GM21390 (cell line): ENCODE data around the gene HECTD1.
"Not testable (repeated sequence)": the region's sequence is repeated elsewhere in the genome, so short reads cannot be mapped to it uniquely, and the experiment has no call there.

Source experiments
- ATAC-seq: cut with Tn5 transposase; IDR thresholded peaks from one replicate; pipeline ENCODE4 v1.9.1; 2021; ENCODE audit not compliant: unreplicated experiment

The HECTD1 gene

DNA sequence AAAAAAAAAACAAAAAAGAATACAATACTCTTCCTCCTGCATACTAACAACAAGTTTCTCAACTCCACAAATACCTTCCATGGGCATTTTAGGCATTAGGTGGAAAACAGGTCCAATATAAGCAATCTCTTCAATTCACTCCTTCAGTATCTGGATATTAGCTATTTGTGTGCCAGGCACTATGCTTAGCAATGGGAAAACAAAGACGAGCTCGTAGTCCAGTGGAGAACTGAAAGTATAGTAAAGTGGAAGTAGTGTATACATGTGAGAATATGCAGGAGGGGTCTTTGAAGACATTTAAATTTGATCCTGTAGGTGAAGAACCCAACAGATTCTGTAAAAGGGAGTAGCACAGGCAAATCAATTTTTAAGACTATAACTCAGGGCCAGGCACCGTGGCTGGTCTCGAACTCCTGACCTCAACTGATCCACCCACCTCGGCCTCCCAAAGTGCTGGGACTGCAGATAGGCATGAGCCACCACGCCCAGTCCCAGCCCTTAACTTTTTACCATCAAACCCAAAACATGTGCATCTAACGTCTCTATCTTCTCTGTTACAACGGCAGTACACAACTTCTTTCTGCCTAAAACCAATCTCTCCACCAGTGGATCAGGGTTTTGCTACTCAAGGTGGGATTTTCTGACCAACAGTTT, 10.6 kb downstream of the HECTD1 start:
- no peak for ATAC-seq

GRCh38 chr14:31194661-31195060, 12.9 kb downstream of the HECTD1 start:
- no peak for ATAC-seq

- ATAC-seq = no peak
These were observed 13.5 kb downstream of the HECTD1 start for GRCh38 chr14:31194095-31194494.

GRCh38 chr14:31192544-31192943, 15.0 kb downstream of the HECTD1 start:
- ATAC-seq = not testable (repeated sequence)

DNA sequence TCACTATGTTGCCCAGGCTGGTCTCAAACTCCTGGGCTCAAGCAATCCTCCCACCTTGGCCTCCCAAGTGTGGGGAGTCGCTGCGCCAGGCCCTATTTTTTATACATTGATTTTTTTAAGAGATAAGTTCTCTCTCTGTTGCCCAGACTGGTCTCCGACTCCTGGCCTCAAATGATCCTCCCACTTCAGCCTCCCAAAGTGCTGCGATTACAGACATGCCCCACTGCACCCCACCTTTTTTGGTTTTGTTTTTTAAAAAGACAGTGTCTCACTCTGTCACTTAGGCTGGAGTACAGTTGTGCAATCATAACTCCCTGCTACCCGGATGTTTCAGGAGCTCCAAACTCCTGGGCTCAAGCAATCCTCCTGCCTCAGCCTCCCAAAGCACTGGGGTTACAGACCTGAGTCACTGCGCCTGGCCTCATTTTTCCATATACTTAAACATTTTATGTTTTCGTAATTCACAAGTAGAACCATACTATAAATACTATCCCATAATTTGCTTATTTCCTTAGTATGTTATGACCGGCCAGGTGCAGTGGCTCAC, 16.8 kb downstream of the HECTD1 start:
- ATAC-seq = no peak

- ATAC-seq = no peak
These were observed 17.4 kb downstream of the HECTD1 start for GRCh38 chr14:31190219-31190603.

- no peak for ATAC-seq
These were observed 18.0 kb downstream of the HECTD1 start for GRCh38 chr14:31189346-31190218.

DNA sequence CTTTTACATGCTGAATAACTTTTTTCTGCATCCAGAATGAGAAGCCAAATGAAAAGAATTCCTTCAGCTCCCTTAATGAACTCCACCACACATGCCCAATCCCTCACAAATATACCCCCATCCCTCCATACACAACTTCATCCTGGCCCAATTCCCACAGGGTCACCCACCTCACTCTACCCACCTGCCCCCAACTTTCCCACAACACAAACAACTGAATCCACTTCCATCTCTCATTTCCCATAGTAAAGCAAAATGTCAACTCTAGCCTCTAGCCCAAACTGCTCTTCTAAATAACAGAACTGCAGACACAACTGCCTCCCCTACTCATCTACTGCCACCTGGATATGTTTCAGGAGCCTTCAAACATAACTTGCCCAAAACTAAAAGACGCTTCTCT, 18.8 kb downstream of the HECTD1 start:
- ATAC-seq = no peak

DNA sequence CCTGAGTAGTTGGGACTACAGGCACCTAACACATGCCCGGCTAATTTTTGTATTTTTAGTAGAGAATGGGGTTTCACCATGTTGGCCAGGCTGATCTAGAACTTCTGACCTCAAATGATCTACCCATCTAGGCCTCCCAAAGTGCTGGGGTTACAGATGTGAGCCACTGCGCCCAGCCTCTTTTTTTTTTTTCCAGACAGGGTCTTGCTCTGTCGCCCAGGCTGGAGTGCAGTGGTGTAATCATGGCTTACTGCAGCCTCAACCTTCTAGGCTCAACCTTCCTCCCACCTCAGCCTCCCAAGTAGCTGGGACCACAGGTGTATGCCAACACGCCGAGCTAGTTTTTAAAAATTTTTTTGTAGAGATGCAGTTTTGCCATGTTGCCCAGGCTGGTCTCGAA, 25.6 kb downstream of the HECTD1 start:
- ATAC-seq = not testable (repeated sequence)

- no peak for ATAC-seq
These were observed 26.3 kb downstream of the HECTD1 start for GRCh38 chr14:31181271-31181670.

- no peak for ATAC-seq
These were observed 27.1 kb downstream of the HECTD1 start for GRCh38 chr14:31180299-31181051.

DNA sequence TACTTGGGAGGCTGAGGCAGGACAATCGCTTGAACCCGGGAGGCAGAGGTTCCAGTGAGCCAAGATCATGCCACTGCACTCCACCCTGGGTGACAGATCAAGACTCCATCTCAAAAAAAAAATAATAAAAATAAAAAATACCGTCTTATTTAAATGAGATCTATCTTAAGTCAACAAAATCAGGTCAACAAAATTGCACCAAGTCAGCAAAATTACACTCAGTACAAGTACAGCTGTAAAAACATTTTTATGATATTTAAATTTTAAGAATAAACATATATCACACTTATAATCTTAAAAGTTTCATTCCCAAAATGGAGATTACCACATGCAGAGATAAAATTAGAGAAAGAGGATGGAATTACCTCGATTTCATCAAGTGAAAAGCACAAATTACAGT, 33.2 kb downstream of the HECTD1 start:
- no peak for ATAC-seq

GRCh38 chr14:31173120-31173837, 34.3 kb downstream of the HECTD1 start:
- ATAC-seq = no peak

DNA sequence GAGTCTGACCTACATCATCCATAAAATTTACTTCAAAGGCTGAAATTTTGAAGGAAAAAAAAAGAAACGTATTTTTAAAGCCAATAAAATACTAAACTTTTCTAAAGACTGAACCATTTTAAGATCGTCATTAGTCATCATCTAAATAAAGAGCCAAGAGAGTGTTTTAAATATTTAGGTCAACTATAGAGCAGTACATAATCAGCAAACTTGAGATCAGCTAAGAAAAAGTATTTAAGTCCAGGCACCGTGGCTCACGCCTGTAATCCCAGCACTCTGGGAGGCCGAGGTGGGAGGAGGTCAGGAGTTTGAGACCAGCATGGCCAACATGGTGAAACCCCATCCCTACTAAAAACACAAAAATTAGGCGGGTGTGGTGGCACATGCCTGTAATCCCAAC, 35.5 kb downstream of the HECTD1 start:
- ATAC-seq = no peak

GRCh38 chr14:31170411-31170810, 37.2 kb downstream of the HECTD1 start:
- no peak for ATAC-seq

GRCh38 chr14:31169877-31170276, 37.7 kb downstream of the HECTD1 start:
- ATAC-seq = no peak

DNA sequence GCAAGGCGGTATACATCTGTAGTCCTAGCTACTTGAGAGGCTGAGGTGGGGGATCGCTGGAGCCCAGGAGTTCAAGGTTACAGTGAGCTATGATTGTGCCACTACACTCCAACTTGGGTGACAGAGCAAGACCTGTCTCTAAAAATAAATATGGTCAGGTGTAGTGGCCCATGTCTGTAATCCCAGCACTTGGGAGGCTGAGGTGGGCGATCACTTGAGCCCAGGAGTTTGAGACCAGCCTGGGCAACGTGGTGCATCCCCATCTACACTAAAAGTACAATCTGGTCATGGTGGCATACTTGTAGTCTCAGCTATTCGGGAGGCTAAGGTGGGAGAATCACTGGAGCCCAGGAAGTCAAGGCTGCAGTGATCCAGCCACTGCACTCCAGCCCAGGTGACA, 40.6 kb downstream of the HECTD1 start:
- ATAC-seq = no peak

DNA sequence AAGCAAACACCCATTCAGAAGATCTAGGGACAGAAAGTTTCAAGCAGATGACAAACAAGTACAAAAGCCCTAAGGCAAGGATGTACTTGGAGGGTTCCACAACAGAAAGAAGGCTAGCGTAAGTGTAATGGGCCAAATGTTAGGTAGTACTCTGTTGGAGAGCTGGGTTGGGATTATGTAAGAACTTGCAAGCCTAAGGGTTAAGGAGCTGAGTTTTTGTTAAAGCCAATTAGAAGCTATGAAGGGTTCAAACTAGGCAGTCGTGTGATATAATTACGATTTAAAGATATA, 41.4 kb downstream of the HECTD1 start:
- no peak for ATAC-seq

DNA sequence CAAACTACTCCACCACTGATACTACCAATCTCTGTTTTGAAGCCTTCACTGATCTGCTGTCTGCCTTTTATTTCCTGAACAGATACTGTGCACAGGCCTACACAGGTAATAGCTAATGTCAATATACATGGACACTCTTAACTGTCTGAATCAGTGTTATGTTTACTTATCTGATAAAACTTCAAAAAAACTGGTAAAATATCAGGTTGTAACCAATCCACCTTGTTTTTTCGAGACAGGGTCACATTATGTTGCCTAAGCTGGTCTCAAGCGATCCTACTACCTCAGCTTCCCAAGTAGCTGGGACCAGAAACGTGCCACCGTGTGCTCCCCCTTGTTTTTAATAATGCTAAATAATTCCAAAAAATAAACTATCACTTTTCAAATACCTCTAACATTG, 43.5 kb downstream of the HECTD1 start:
- no peak for ATAC-seq

GRCh38 chr14:31162910-31163649, 44.5 kb downstream of the HECTD1 start:
- no peak for ATAC-seq
